ENCODE results near the gene DNAJB11.
"Not testable (repeated sequence)": the region's sequence is repeated elsewhere in the genome, so short reads cannot be mapped to it uniquely, and the experiment has no call there.

DNAJB11 gene

DNA sequence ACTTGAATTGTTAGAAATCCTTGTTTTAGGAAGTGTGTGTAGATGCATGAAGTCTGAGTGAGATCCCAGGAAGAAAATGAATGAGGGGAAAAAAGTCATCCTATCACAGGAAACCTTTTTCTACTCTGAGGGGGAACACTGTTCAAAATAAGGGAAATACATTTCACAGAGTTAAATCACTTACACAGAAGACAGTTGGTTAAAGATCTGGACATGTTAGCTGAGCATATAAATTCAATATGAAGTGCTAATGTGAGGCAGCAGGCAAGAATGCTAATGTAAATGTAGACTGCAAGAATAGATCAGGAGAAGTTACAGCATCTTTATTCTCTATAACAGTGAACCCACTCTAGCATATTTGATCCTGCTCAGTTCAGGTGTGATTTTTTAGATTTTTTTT is 5.9 kb upstream of the DNAJB11 start:
- TF ChIP-seq, protein P1, sequence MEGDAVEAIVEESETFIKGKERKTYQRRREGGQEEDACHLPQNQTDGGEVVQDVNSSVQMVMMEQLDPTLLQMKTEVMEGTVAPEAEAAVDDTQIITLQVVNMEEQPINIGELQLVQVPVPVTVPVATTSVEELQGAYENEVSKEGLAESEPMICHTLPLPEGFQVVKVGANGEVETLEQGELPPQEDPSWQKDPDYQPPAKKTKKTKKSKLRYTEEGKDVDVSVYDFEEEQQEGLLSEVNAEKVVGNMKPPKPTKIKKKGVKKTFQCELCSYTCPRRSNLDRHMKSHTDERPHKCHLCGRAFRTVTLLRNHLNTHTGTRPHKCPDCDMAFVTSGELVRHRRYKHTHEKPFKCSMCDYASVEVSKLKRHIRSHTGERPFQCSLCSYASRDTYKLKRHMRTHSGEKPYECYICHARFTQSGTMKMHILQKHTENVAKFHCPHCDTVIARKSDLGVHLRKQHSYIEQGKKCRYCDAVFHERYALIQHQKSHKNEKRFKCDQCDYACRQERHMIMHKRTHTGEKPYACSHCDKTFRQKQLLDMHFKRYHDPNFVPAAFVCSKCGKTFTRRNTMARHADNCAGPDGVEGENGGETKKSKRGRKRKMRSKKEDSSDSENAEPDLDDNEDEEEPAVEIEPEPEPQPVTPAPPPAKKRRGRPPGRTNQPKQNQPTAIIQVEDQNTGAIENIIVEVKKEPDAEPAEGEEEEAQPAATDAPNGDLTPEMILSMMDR (IDR thresholded peaks at IDR 0.05) = no peak
- Histone ChIP-seq H3K4me3 (no peak overlapping the region), H3K27ac (no peak overlapping the region)
- no peak for DNase-seq (ENCODE audit: low spot score)

DNA sequence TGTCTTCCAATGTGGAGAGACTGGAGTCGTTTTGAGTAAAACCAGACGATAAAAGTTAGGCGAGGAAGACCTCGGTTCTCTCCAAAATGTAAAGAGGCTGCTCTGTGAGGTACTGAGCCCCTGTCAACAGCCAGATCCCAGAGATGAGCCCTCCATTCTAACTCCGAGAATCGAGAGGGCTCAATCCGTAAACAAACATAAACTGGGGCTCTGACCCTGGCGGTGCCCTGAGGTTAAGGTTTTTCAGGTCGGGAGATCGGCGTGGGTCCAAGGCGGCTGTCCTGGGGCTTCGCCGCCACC is 3.8 kb upstream of the DNAJB11 start:
- TF ChIP-seq, protein P1 (IDR thresholded peaks at IDR 0.05) = no peak
- peak overlapping the region; percentile 73 to 91 for H3K27ac ChIP-seq
- DNase-seq (ENCODE audit: low spot score) = no peak
- peak overlapping the region; percentile 96 for H3K4me3 ChIP-seq

DNA sequence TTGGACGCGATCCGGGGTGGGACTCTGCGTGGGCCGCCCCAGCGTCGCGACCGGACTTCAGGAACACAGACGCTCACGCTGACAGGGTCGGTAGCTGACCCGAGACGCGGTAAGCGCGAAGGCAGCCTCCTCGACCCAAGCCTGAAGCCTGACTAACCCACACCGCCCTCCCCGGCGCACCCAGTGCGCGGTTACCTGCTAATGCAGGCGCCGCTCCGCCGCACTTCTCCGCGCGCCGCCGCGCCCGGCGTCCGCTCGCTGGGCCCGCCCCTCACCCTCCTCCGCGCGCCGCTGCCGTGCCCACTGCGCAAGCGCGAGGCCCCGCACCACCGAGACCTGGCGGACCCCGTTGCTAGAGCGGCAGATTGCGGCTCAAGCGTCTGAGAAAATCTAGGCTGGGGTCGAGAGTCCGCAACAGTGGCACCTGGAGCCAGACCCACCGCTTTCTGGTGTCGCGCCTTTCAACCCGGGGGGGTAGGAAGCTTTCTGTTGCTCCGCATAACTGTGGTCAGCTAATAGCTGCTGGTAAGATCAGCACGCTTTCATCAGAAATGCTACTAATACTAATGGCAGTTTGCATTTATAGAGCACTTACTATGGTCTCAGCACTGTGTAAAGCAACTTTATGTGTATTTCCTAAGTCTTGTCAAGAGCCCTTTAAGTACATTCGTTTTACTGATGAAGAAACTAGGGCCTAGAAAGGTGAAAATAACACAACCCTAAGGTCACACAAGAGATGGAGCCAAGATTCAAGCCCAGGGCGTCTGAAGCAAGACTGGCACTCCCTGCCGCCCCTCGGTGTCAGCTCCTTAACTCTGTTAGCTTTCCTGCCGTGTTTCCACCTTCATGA is 3.2 kb upstream of the DNAJB11 start, which contains the start of gene TBCCD1:
Gene TBCCD1, minus strand, starts transcription at position 268 of the 850 bp plus-strand sequence. CDS start 3,010 bp downstream, outside the sequence.
- TF ChIP-seq, protein P1 (IDR thresholded peaks at IDR 0.05) = no peak

DNA sequence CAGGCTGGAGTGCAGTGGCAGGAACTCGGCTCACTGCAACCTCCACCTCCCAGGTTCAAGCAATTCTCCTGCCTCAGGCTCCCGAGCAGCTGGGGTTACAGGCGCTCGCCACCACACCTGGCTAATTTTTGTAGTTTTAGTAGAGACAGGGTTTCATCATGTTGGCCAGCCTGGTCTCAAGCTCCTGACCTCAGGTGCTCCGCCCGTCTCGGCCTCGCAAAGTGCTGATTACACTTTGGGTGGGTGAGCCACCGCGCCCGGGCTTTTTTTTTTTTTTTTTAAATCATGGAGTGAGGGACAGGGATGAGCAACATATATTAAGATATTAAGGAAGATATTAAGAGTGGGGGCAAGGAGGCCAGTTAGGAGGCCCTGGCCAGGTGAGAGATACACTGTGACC is 1.2 kb upstream of the DNAJB11 start:
- H3K4me3 ChIP-seq; H3K27ac ChIP-seq; DNase-seq (ENCODE audit: low spot score): not testable (repeated sequence)

More for the DNA sequence above, 3.2 kb upstream of the DNAJB11 start, which contains the start of gene TBCCD1:
- DNase-seq (ENCODE audit: low spot score) = peak; percentile 93
- Histone ChIP-seq H3K4me3 (peak within 1 kb of the TSS; percentile 96), H3K27ac (peak within 1 kb of the TSS; percentile 73 to 91)

DNA sequence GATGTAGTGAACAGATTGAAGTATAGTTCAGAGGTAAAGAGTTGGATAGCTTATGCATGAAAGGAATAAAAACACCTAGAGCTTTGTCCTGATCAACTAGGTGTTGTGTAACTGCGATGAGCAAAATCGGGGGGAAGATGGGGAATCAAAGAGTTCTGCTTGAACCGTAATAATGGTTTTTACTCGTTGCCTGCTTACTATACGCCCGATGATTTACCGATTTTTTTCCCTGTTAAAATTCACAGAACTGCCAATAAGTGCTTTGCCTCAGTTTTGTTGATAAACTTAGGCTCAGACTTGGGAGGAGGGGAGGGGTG is 783 bp upstream of the DNAJB11 start:
- Histone ChIP-seq H3K4me3 (peak overlapping the region; percentile 69), H3K27ac (peak overlapping the region; percentile 35 to 44)
- no peak for DNase-seq (ENCODE audit: low spot score)
- TF ChIP-seq, protein P1 (IDR thresholded peaks at IDR 0.05) = no peak

DNA sequence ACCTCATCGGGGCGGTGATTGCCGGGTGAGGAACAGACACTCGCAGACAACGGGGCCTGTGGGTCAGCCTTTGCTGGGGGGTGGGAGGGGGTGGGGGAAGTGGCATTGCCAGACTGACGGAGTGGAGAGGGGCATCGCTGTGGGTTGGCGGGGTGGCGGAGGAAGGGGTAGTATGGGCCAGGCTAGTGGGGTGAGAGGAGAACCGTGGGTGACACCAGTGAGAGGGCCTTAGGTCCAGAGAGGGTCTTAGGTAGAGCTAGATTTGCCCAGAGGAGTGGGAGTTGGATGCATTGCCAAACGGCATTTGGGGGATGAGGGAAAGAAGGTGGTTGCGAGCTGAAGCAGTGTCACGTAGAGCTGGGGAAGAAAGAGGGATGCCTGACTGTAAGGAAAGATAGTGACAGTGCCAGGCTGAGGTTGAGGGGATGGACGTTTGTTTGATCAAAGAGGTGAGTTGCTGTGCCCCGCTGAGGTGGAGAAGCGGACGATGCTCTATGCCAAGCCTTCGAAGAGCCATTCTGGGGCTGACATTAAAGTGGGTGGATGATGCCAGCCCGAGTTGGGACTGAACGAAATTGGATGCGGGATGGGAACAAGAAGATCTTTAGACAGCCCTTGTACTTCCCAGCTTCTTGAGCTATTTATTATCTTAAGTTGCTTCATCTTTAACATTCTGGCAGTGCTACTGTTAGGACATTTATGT is 572 bp downstream of the DNAJB11 start:
- no peak for DNase-seq (ENCODE audit: low spot score)
- TF ChIP-seq, protein P1 (IDR thresholded peaks at IDR 0.05) = no peak
- H3K27ac ChIP-seq = peak overlapping the region; percentile 89
- H3K4me3 ChIP-seq = peak overlapping the region; percentile 81

DNA sequence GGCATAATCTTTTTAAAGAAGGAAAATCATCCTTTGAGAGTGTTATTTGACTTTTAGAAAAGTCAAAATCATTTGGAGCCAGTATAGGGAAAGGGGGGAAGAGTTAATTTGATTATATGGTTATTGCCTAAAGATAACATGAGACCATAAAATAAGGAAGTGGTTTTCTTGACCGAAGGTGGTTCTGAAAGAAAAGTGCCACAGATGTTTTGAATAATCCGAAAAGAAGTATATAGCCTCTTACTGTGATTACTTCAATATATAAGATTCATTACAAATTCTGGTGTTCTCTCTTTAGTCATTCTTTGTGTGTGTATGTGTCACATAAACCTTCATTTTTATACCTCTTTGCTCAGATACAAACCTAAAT is 1.1 kb downstream of the DNAJB11 start:
- peak overlapping the region; percentile 81 for H3K4me3 ChIP-seq
- TF ChIP-seq, protein P1 (IDR thresholded peaks at IDR 0.05) = no peak
- no peak overlapping the region for H3K27ac ChIP-seq

More for the DNA sequence above, 1.1 kb downstream of the DNAJB11 start:
- no peak for DNase-seq (ENCODE audit: low spot score)
